ENCODE results near the gene RECQL. TPM values are rescaled to one million over a fixed set of nuclear protein-coding genes. Genes with fewer than 3 reads are reported as not detected.
A peak's percentile ranks its signal among the peaks of the same experiment; 100 is the strongest.

RECQL gene
- total and polyA plus RNA-seq, 4 experiments from 2014 or later, result 64.0 to 91.7 (median 78.9) TPM

DNA sequence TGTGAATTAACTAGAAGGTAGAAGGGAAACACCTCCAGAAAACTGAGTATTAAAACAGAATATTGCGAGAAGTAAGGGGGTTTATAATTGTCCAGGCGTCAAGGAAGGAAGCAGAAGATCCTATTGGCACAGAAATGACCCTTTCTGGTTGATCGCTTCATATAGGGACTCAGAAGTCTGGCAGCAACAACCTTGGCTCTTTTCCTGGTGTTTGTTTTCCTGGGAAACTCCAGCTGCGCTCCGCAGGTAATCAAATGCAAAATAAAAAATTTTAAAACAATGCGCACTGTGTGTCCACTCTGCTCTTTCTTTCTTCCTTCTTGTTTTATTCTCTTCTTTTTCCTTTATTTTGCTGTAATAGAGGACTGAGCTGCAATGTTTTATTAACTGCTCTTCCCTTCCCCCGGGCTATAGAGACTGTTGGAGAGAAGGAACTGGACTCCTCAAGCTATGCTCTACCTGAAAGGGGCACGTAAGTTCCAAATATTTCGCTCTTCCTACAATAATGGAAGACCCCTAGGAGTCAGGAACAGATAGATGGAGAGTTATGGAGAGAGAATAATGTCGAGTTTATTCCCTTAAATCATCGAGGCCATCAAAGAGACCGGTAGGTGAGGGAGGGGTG, 25.4 kb upstream of the RECQL start:
- peaks cover 12% of the 10 kb centered on the region for H3K4me1 ChIP-seq (ENCODE audit: insufficient read depth, low read length)
- H3K27me3 Mint-ChIP-seq, result peaks cover 17 to 21% of the 10 kb centered on the region in 2 donors
- DNase-seq, result no peak
- ChIA-PET POLR2A (ENCODE audit: partially characterized antibody) (interaction anchor here (1.0 to 2.6 kb wide), 4 partner anchors 16 to 131 kb away, joined by 4 to 13 read pairs (median 6); partner anchors contain the start of genes GOLT1B, LDHB and RECQL), CTCF (ENCODE audit: partially characterized antibody) (interaction anchor here (0.9 to 1.1 kb wide), 2 partner anchors 25 to 153 kb away, joined by 3 to 4 read pairs; partner anchors contain the start of gene GOLT1B)
- intact Hi-C loops (cut with micrococcal nuclease), result loop anchor here (5.0 kb wide), 1 partner anchor 165 kb away; no protein-coding TSS in a partner anchor
- H3K27ac ChIP-seq (ENCODE audit: low read depth, low read length), result no peak overlapping the region
- H3K4me1 Mint-ChIP-seq, result peaks cover 4 to 9% (median 5%) of the 10 kb centered on the region in 4 donors
- H3K4me3 Mint-ChIP-seq, result peak overlapping the region; percentile 80 to 89 (median 84)
- H3K9me3 Mint-ChIP-seq, result peaks cover 0 to 5% (median 4%) of the 10 kb centered on the region in 8 donors
- H3K4me3 ChIP-seq (ENCODE audit: low read length in 2 of 2), result peak overlapping the region; percentile 27 to 61
- H3K36me3 ChIP-seq (ENCODE audit: insufficient read depth, low read length), result no peaks in the 10 kb centered on the region
- no peaks in the 10 kb centered on the region for H3K9me3 ChIP-seq (ENCODE audit: control insufficient read depth in 1 of 2, low read length in 2 of 2)
- no peaks in the 10 kb centered on the region for H3K36me3 Mint-ChIP-seq
- peaks cover 8% of the 10 kb centered on the region for H3K27me3 ChIP-seq (ENCODE audit: insufficient read depth, low read length)
- H3K27ac Mint-ChIP-seq, result peak overlapping the region in 1 of 7 donors; percentile 33

DNA sequence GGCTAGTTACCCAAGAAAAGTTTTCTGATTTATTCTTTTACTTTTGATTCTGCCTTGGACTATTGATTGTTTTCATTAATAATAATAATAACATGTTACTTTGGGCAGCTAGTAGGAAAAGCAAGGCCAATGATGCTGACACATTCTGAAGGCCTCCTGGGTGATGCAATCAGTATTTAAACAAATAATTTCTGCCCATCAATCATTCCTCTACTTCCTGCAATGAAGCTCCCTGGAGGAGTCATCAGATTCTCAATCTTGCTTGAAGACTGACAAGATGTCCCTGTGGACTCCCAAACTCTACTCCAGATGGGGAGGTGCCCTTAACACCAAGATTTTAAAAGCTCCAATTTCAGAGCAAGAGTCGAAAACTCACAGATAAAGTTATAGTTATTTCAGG, 24.6 kb upstream of the RECQL start, which contains the start of gene SPX:
SPX (plus strand) TSS at position 244 of the 400 bp plus-strand sequence. CDS start 177 bp downstream, outside the sequence.
- no peaks in the 10 kb centered on the region for H3K36me3 Mint-ChIP-seq
- peak within 1 kb of the TSS; percentile 80 to 89 (median 84) for H3K4me3 Mint-ChIP-seq
- Histone ChIP-seq H3K27ac (ENCODE audit: low read depth, low read length) (no peak within 1 kb of the TSS), H3K4me3 (ENCODE audit: low read length in 2 of 2) (peak within 1 kb of the TSS; percentile 27 to 61), H3K9me3 (ENCODE audit: control insufficient read depth in 1 of 2, low read length in 2 of 2) (no peaks in the 10 kb centered on the region), H3K36me3 (ENCODE audit: insufficient read depth, low read length) (no peaks in the 10 kb centered on the region), H3K27me3 (ENCODE audit: insufficient read depth, low read length) (peaks cover 8% of the 10 kb centered on the region), H3K4me1 (ENCODE audit: insufficient read depth, low read length) (peaks cover 12% of the 10 kb centered on the region)
- peaks cover 0 to 5% (median 4%) of the 10 kb centered on the region in 8 donors for H3K9me3 Mint-ChIP-seq
- CTCF ChIA-PET (ENCODE audit: partially characterized antibody), result interaction anchor here (0.9 to 1.1 kb wide), 2 partner anchors 24 to 154 kb away, joined by 3 to 4 read pairs; partner anchors contain the start of gene GOLT1B
- H3K4me1 Mint-ChIP-seq, result peaks cover 4 to 9% (median 5%) of the 10 kb centered on the region in 4 donors
- POLR2A ChIA-PET (ENCODE audit: partially characterized antibody), result interaction anchor here (2.6 kb wide), 1 partner anchor 15 kb away, joined by 9 read pairs; no protein-coding TSS in a partner anchor
- DNase-seq, result no peak
- peaks cover 17% of the 10 kb centered on the region in 2 donors for H3K27me3 Mint-ChIP-seq
- intact Hi-C loops (cut with micrococcal nuclease), result loop anchor here (5.0 kb wide), 1 partner anchor 166 kb away; no protein-coding TSS in a partner anchor
- H3K27ac Mint-ChIP-seq, result peak within 1 kb of the TSS in 2 of 7 donors; percentile 23 to 33

GRCh38 chr12:21523148-21523547, 21.7 kb upstream of the RECQL start:
- H3K27ac ChIP-seq (ENCODE audit: low read depth, low read length), result no peak overlapping the region
- peaks cover 8% of the 10 kb centered on the region for H3K4me1 ChIP-seq (ENCODE audit: insufficient read depth, low read length)
- peaks cover 5 to 9% of the 10 kb centered on the region in 2 donors for H3K36me3 Mint-ChIP-seq
- ChIA-PET POLR2A (ENCODE audit: partially characterized antibody) (no interaction called here), CTCF (ENCODE audit: partially characterized antibody) (no interaction called here)
- H3K4me3 Mint-ChIP-seq, result no peak overlapping the region
- no peak for DNase-seq
- peaks cover 0 to 5% (median 4%) of the 10 kb centered on the region in 8 donors for H3K9me3 Mint-ChIP-seq
- H3K36me3 ChIP-seq (ENCODE audit: insufficient read depth, low read length), result no peaks in the 10 kb centered on the region
- peaks cover 4 to 5% (median 4%) of the 10 kb centered on the region in 4 donors for H3K4me1 Mint-ChIP-seq
- intact Hi-C loops (cut with micrococcal nuclease), result no loop called here
- peaks cover 8% of the 10 kb centered on the region for H3K27me3 ChIP-seq (ENCODE audit: insufficient read depth, low read length)
- H3K27ac Mint-ChIP-seq, result no peak overlapping the region
- H3K4me3 ChIP-seq (ENCODE audit: low read length in 2 of 2), result no peak overlapping the region
- H3K27me3 Mint-ChIP-seq, result peaks cover 3 to 4% of the 10 kb centered on the region in 2 donors
- H3K9me3 ChIP-seq (ENCODE audit: control insufficient read depth in 1 of 2, low read length in 2 of 2), result no peaks in the 10 kb centered on the region

GRCh38 chr12:21521541-21521940, 20.1 kb upstream of the RECQL start:
- ChIA-PET POLR2A (ENCODE audit: partially characterized antibody) (no interaction called here), CTCF (ENCODE audit: partially characterized antibody) (no interaction called here)
- Histone ChIP-seq H3K9me3 (ENCODE audit: control insufficient read depth in 1 of 2, low read length in 2 of 2) (no peaks in the 10 kb centered on the region), H3K27me3 (ENCODE audit: insufficient read depth, low read length) (no peaks in the 10 kb centered on the region), H3K36me3 (ENCODE audit: insufficient read depth, low read length) (no peaks in the 10 kb centered on the region), H3K4me1 (ENCODE audit: insufficient read depth, low read length) (no peaks in the 10 kb centered on the region), H3K4me3 (ENCODE audit: low read length in 2 of 2) (no peak overlapping the region), H3K27ac (ENCODE audit: low read depth, low read length) (no peak overlapping the region)
- intact Hi-C loops (cut with micrococcal nuclease), result no loop called here
- Mint-ChIP-seq H3K27me3 (no peaks in the 10 kb centered on the region), H3K4me3 (no peak overlapping the region), H3K4me1 (no peaks in the 10 kb centered on the region), H3K36me3 (peaks cover 9 to 15% of the 10 kb centered on the region in 2 donors), H3K9me3 (peaks cover 0 to 5% (median 4%) of the 10 kb centered on the region in 8 donors), H3K27ac (no peak overlapping the region)
- DNase-seq, result no peak

DNA sequence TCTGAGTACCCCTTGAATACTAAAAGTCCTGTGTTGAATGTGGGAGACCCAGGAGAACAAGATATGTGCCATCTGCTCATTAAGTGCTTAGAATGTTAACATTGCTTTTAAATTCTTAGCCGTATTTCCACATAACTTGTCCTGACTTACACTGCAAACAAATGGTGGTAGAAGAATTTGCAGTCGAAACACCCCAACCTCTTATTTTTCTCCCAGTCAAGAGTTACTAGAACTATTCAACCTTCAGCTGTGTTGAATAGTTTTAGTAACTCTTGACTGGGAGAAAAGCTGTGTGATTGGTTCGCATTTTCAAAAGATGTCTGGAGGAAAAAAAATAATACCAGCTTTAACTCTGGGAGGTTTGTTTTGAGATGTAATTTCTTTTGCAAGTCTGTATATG, 17.0 kb upstream of the RECQL start:
- ChIA-PET CTCF (ENCODE audit: partially characterized antibody) (no interaction called here), POLR2A (ENCODE audit: partially characterized antibody) (no interaction called here)
- no peaks in the 10 kb centered on the region for H3K27me3 Mint-ChIP-seq
- no peak overlapping the region for H3K27ac ChIP-seq (ENCODE audit: low read depth, low read length)
- H3K27ac Mint-ChIP-seq, result no peak overlapping the region
- no peaks in the 10 kb centered on the region for H3K27me3 ChIP-seq (ENCODE audit: insufficient read depth, low read length)
- H3K36me3 Mint-ChIP-seq, result peaks cover 23 to 44% of the 10 kb centered on the region in 2 donors
- no peaks in the 10 kb centered on the region for H3K9me3 Mint-ChIP-seq
- H3K4me1 Mint-ChIP-seq, result peaks cover 0 to 2% (median 0%) of the 10 kb centered on the region in 4 donors
- DNase-seq, result no peak
- intact Hi-C loops (cut with micrococcal nuclease), result no loop called here
- no peak overlapping the region for H3K4me3 ChIP-seq (ENCODE audit: low read length in 2 of 2)
- no peaks in the 10 kb centered on the region for H3K4me1 ChIP-seq (ENCODE audit: insufficient read depth, low read length)
- no peaks in the 10 kb centered on the region for H3K9me3 ChIP-seq (ENCODE audit: control insufficient read depth in 1 of 2, low read length in 2 of 2)
- no peak overlapping the region for H3K4me3 Mint-ChIP-seq
- H3K36me3 ChIP-seq (ENCODE audit: insufficient read depth, low read length), result peaks cover 15% of the 10 kb centered on the region

- Histone ChIP-seq H3K4me1 (ENCODE audit: insufficient read depth, low read length) (no peaks in the 10 kb centered on the region), H3K9me3 (ENCODE audit: control insufficient read depth in 1 of 2, low read length in 2 of 2) (no peaks in the 10 kb centered on the region), H3K4me3 (ENCODE audit: low read length in 2 of 2) (no peak overlapping the region), H3K27ac (ENCODE audit: low read depth, low read length) (no peak overlapping the region), H3K36me3 (ENCODE audit: insufficient read depth, low read length) (peaks cover 19% of the 10 kb centered on the region), H3K27me3 (ENCODE audit: insufficient read depth, low read length) (no peaks in the 10 kb centered on the region)
- no peaks in the 10 kb centered on the region for H3K27me3 Mint-ChIP-seq
- intact Hi-C loops (cut with micrococcal nuclease), result no loop called here
- DNase-seq, result no peak
- peaks cover 0 to 2% (median 0%) of the 10 kb centered on the region in 4 donors for H3K4me1 Mint-ChIP-seq
- CTCF ChIA-PET (ENCODE audit: partially characterized antibody), result no interaction called here
- H3K27ac Mint-ChIP-seq, result no peak overlapping the region
- peaks cover 29 to 59% of the 10 kb centered on the region in 2 donors for H3K36me3 Mint-ChIP-seq
- POLR2A ChIA-PET (ENCODE audit: partially characterized antibody), result interaction anchor here (1.0 kb wide), 2 partner anchors 15 to 141 kb away, joined by 3 read pairs; partner anchors contain the start of genes GOLT1B, LDHB and RECQL
- H3K4me3 Mint-ChIP-seq, result no peak overlapping the region
- H3K9me3 Mint-ChIP-seq, result no peaks in the 10 kb centered on the region
These were observed 14.8 kb upstream of the RECQL start for GRCh38 chr12:21516281-21516680.

DNA sequence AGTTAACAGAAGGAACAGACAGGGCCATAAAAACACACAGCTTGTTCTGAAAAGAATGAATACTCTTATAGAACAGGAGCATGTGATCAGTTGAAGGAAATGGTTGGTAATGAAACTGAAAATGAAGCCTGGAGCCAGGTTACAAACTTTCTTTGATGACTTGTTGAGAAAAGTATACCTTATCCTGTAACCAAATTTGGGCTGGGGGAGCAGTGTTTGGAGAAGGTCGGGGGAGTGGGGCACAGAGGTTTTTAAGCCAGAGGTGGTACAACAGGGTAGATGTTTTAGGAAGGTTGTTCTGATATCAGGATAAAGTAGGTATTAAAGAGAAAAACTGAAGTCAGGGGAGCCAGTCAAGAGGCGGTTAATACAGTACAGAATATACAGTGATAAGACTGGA, 8.3 kb upstream of the RECQL start:
- no peaks in the 10 kb centered on the region for H3K9me3 Mint-ChIP-seq
- no peaks in the 10 kb centered on the region for H3K27me3 ChIP-seq (ENCODE audit: insufficient read depth, low read length)
- CTCF ChIA-PET (ENCODE audit: partially characterized antibody), result interaction anchor here (1.2 kb wide), 1 partner anchor 19 kb away, joined by 3 read pairs; no protein-coding TSS in a partner anchor
- no peaks in the 10 kb centered on the region for H3K27me3 Mint-ChIP-seq
- no peaks in the 10 kb centered on the region for H3K9me3 ChIP-seq (ENCODE audit: control insufficient read depth in 1 of 2, low read length in 2 of 2)
- peak overlapping the region; percentile 42 to 90 (median 89) for H3K27ac Mint-ChIP-seq
- POLR2A ChIA-PET (ENCODE audit: partially characterized antibody), result interaction anchor here (0.8 to 4.2 kb wide), 3 partner anchors 9 to 21 kb away, joined by 3 to 26 read pairs (median 9); partner anchors contain the start of genes GOLT1B, RECQL and SPX
- H3K4me1 Mint-ChIP-seq, result peaks cover 23 to 33% (median 32%) of the 10 kb centered on the region in 4 donors
- peak overlapping the region; percentile 5 for H3K27ac ChIP-seq (ENCODE audit: low read depth, low read length)
- H3K4me3 ChIP-seq (ENCODE audit: low read length in 2 of 2), result peak overlapping the region in 1 of 2 donors; percentile 45
- intact Hi-C loops (cut with micrococcal nuclease), result loop anchor here (10.0 kb wide), 2 partner anchors 215 to 1115 kb away; partner anchors contain the start of gene ETNK1
- H3K36me3 Mint-ChIP-seq, result peaks cover 26 to 62% of the 10 kb centered on the region in 2 donors
- H3K36me3 ChIP-seq (ENCODE audit: insufficient read depth, low read length), result peaks cover 19% of the 10 kb centered on the region
- H3K4me1 ChIP-seq (ENCODE audit: insufficient read depth, low read length), result peaks cover 27% of the 10 kb centered on the region
- DNase-seq, result peak in 3 of 5 donors; percentile 13 to 25 (median 17)
- H3K4me3 Mint-ChIP-seq, result peak overlapping the region; percentile 49 to 76 (median 70)

Measured in CD4-positive, alpha-beta memory T cell (primary cell).